Endometrial microvascular endothelial cells (primary cell): ENCODE data around the gene NFIA. TPM values are rescaled to one million over a fixed set of nuclear protein-coding genes. Genes with fewer than 3 reads are reported as not detected.

Experiments
- in situ Hi-C: cut with HindIII; loops from 2 replicates; pipeline ENCODE4 v1.10.0; 2017; ENCODE audit warnings: low sequenced_read_pairs, low pct_unique_long_range_greater_than_20kb; ENCODE audit errors: inconsistent ontology term
- total RNA-seq: library from RNA; depleted of rRNA; stranded (reverse); fragments of >200 nt; gene quantifications from one replicate; pipeline ENCODE4 v1.2.3, GENCODE V29; 2015; ENCODE audit errors: inconsistent ontology term

The NFIA gene
- total RNA-seq, 1 donor from 2014 or later: 17.4 TPM

DNA sequence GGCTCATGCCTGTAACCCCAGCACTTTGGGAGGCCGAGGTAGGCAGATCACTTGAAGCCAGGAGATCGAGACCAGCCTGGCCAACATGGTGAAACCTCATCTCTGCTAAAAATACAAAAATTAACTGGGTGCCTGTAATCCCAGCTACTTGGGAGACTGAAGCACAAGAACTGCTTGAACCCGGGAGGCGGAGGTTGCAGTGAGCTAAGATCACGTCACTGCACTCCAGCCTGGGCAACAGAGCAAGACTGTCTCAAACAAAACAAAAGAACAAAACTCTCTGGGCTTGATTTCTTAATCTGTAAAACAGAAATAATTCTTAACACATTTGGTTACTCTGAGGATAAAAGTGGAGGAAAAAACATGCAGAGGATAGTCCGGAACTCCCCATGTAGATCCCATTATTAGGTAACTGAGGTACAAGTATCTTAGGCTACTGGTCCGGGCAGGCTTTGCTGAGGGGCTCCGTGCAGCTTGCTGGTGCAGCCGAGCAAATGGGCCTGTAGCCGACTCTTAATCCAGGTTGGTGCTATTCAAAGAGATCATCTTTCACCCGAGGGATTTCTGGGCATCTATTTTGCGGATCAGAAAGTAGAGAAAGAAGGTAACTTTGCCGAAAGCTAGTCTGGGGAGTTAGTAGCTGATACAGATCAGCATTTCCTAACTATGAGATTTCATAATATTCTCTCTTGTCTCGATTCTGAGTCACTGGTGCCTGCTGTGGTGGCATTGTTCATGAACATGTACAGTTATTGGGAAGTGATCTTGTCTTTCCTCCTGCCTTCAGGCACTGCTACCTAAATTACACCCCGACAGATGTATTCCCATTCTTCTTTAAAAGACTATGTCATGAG is 56.8 kb downstream of the NFIA start:
- in situ Hi-C loops: no loop called here

DNA sequence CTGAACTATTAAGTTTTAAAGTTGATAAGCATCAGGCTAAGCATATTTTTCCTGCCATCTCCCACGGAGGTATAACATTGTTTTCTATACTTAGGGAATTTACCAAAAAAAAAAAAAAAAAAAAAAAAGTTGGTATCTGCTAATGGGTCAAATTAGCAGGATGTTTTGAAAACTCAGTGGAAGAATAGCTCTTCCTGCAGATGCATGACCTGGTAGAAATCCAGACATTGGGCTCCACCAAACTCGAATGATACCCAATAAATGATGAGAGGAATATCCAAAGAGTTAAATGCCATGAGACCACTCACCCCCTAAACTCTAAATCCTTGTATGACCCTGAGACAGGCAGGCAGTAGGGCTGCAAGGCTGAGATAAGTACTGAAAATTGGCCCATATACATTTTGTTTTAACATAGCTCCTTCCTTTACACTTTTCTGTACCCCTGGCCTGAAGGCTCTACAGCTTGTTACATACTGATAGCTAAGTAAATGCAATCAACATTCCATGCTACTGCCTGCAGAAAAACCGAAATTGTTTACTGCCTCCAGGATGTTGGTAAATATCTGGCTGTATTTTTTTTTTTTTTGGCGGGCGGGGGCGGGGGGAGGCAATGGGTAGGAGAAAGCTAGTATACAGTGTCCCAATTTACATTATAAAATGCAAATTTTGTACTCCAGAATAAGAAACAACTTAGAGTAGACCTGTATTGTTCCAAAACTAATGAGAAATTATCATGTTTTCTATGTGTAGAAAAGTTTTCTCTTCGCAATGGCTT is 57.6 kb downstream of the NFIA start:
- in situ Hi-C loops: no loop called here

- in situ Hi-C loops: no loop called here
Observed at GRCh38 chr1:61140778-61141177, 58.4 kb downstream of the NFIA start.

DNA sequence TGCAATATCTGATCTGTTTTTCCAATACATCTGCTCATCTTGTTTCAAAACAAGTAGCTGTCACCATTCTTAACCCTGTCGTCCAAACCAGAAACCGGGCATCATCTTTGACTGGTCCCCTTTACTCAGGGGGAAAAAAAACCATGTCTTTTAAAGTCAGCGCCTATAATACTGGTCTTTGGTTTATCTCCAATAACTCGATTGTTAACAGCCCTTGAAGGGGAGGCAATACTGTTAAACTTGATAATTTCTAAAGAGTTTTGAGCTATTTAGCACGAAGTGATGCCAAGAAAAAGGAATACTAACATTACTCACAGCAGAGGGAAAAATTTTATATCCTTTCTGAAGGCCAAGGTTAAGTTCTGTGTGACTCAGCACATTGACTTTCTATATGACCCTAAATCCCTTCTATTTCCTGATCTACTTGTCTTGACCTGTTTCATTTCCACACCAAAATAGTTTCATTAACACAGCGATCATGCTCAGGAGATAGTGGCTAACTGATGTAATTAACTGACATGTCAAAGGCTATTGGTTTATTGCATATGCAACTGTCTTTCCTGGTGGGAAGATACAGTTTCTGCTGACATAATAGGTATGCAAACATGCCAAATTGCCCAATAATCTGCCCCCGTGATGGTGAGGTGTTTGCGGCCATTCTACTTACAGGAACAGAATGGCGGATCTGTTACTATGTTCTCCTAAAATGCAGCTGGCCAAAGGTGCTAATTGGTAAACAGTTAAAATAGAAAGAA is 59.1 kb downstream of the NFIA start:
- in situ Hi-C loops: no loop called here

- in situ Hi-C loops: no loop called here
Observed at GRCh38 chr1:61142043-61142440, 59.7 kb downstream of the NFIA start.

DNA sequence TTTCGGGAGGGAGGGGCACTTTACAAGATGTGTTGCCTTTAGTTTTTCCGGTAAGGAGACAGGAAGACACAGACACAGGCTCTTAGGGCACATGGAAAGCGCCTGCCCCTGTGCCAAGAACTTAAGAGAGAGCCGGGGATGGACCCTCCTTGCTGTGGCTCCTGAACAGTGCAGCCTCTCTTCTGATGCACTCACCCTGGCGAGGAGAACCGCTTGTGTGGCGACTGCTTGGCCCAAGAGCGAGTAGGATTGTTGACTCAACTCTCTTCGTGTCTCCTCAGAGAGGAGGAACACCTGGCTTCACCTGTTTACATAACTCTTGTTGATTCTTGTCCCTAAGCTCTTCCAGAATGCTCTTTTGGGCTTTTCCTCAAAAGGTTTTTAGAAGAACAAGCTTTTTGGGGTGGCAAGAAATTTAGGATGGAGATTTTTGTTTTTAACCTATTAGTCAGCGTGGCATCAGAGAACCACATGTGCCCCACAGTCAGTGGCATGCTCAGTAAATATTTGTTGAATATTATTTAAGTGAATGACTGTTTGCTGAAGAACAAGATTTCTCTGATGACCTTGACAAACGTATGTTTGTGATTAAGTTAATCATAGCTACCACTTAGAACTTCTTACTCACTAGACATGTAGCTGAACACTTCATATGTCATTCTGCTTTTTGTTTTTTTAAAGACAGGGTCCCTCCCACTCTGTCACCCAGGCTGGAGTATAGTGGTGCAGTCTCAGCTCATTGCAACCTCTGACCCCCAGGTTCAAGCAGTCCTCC is 60.6 kb downstream of the NFIA start:
- in situ Hi-C loops: no loop called here

GRCh38 chr1:61143821-61144424 is 61.6 kb downstream of the NFIA start:
- in situ Hi-C loops: no loop called here

GRCh38 chr1:61149010-61149860 is 66.9 kb downstream of the NFIA start:
- in situ Hi-C loops: no loop called here

- in situ Hi-C loops: no loop called here
Observed at GRCh38 chr1:61151565-61151964, 69.2 kb downstream of the NFIA start.

- in situ Hi-C loops: no loop called here
Observed at GRCh38 chr1:61152066-61152465, 69.7 kb downstream of the NFIA start.

GRCh38 chr1:61152469-61153105 is 70.2 kb downstream of the NFIA start:
- in situ Hi-C loops: no loop called here

DNA sequence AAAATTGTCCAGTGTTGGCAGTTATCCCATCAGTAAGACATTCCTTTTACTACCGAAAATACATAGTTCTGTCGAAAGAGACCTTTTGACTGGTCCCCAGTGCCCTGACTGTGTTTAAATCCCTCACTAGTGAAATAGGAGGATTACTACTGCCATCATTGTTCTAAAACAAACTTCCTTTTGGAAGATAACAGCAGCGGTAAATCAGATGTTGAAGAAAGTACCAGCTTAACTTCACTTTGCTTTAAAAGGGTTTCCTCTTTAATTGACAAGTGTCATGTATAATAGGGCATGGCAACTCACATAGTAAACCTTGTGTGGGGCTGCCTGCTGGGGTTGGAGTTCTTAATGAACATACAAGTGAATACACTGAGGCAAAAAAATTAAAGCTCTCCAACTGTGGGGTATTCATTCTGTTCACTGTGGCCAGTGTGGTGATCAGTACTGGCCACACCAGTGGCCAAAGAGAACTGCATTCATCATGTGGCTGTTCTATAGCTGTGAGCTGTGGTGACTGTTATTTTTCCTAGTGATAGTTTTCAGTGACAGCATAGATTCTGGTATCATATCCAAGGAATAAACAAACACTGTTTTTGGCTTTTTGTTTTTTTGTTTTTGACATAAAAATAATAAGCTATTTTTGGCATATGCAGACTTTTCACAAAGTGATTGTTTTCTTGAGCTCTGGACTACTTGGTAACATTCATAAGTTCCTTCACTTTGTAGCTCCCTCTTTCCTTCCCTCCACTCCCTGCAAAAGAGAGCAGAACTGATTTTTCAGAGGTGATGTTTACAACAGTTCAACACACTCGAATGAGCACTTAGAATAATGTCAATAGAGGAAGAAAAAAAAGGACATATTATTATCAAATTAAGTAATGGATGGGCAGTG is 74.5 kb downstream of the NFIA start:
- in situ Hi-C loops: no loop called here

GRCh38 chr1:61157468-61157987 is 75.2 kb downstream of the NFIA start:
- in situ Hi-C loops: no loop called here

DNA sequence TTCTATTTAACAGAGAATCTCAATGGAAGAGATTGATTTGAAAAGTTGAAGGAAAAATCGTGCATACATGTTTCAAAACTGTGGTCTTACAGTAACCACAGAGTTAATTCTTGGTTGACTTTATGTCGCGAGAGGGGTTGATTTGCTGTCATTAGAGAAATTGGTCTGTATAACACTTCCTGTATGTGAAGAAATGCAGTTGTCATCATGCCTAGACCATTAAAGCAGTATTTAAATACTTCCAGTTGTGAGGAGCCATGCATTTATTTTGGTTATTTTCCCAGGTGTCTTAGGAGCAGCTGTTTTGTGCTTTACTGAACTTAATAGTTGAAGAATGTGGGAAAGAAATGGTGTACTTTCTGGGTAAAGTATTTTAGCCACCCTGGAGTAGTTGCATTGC is 76.2 kb downstream of the NFIA start:
- in situ Hi-C loops: no loop called here

GRCh38 chr1:61160526-61160925 is 78.2 kb downstream of the NFIA start:
- in situ Hi-C loops: no loop called here
